ENCODE results near the gene KRTAP19-8.
A peak's percentile ranks its signal among the peaks of the same experiment; 100 is the strongest.

The KRTAP19-8 gene, protein sequence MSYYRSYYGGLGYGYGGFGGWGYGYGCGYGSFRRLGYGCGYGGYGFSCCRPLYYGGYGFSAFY

GRCh38 chr21:31038376-31038775, at the start of gene KRTAP19-8:
TSS of gene KRTAP19-8 (minus strand) at chr21:31038476. CDS start at chr21:31038443, 33 bp downstream.
- DNase-seq (ENCODE audit: low spot score): no peak

DNA sequence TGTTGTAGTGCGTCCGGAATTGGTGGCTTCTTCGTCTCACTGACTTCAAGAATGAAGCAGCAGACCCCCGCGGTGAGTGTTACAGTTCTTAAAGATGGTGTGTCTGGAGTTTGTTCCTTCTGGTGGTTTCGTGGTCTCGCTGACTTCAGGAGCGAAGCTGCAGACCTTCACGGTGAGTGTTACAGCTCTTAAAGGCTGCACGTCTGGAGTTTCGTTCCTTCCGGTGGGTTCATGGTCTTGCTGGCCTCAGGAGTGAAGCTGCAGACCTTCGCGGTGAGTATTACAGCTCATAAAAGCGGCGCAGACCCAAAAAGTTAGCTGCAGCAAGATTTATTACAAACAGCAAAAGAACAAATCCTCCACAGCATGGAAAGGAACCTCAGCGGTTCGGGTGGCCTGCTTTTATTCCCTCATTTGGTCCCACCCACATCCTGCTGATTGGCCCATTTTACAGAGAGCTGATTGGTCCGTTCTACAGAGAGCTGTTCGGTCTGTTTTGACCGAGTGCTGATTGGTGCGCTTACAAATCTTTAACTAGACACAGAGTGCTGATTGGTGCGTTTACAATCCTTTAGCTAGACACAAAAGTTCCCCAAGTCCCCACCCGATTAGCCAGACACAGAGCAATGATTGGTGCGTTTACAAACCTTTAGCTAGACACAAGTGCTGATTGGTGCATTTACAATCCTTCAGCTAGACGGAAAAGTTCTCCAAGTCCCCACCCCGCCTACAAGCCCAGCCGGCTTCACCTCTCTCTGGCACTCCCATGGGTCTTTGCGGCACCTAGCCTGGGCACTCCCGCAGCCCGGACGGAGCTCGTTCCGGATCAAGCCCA, 49.6 kb upstream of the KRTAP19-8 start:
- no peak for DNase-seq (ENCODE audit: low spot score)

DNA sequence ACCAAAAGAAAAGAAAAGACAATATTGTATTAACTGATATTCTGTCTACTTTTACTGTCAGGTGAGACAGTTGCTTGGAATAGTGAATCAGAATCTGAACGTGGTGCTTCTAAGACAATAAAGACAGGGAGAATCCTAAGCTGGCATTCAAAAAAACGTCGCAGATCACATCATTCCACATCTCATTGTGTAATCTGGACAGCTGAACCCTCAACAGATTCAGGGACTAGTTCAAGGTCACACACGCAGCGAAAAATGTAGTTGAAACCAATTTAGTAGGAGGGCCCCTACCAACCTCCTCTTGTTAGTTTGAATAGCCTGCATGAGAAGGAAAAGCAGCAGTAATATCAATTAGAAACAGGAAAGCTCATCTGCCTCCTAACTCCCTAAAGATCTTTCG, 46.4 kb upstream of the KRTAP19-8 start:
- no peak for DNase-seq (ENCODE audit: low spot score)

DNA sequence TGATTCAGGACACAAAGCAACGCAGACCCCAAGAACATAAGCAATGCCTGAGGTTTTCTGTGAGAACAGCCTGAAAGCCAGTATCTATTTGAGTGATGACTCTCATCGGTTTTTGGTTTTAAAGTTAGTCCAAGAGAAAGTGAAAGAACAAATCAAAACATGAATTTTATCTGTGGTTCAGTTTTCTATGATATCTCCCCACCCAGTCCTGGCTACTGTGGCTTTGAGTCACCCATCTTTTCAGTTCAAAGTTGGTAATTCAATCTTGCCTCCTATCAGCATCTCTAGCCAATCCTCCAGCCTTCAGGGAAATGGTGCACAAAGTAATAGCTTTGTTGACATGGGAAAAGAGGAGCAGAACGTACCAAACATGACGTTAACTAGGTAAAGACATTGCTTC, 40.5 kb upstream of the KRTAP19-8 start:
- DNase-seq (ENCODE audit: low spot score): no peak

DNA sequence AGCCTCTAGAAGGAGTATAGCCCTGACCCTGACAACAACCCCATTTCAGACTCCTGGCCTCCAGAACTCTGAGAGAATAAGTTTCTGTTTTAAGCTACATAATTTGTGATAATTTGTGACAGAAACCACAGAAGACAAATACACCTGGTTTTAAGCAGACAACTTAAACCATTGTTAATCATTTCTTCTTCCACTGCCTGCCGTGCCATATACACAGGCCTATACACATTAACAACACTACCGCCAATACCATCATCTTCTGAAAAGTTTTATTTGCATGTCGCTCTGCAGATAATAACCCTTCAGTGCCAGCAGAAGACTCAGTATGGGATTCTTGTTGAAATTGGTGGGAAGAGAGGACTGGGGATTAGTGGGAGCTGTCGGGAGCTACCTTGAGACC, 39.9 kb upstream of the KRTAP19-8 start:
- no peak for DNase-seq (ENCODE audit: low spot score)

DNA sequence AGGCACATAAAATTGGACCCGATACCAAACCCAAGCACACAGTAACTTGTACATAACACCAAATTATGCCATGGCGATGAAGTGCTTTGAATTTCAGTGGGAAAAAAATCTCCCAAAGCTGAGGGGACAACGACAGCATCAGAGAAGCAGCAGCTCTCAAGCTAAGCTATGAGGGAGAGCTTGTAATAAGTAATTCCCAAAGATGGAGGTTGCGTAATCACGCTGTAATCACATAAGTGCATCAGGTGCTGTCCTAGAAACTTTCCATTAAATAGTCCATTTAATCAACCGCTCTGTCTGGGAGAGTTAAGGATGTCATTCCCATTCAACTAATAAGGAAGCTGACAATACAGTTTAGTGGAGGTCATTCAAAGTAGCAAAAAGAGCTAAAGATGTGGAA, 37.6 kb upstream of the KRTAP19-8 start:
- no peak for DNase-seq (ENCODE audit: low spot score)

- no peak for DNase-seq (ENCODE audit: low spot score)
Measured at GRCh38 chr21:31072533-31072932, 34.3 kb upstream of the KRTAP19-8 start.

GRCh38 chr21:31064803-31065202, 26.5 kb upstream of the KRTAP19-8 start:
- DNase-seq (ENCODE audit: low spot score): no peak

DNA sequence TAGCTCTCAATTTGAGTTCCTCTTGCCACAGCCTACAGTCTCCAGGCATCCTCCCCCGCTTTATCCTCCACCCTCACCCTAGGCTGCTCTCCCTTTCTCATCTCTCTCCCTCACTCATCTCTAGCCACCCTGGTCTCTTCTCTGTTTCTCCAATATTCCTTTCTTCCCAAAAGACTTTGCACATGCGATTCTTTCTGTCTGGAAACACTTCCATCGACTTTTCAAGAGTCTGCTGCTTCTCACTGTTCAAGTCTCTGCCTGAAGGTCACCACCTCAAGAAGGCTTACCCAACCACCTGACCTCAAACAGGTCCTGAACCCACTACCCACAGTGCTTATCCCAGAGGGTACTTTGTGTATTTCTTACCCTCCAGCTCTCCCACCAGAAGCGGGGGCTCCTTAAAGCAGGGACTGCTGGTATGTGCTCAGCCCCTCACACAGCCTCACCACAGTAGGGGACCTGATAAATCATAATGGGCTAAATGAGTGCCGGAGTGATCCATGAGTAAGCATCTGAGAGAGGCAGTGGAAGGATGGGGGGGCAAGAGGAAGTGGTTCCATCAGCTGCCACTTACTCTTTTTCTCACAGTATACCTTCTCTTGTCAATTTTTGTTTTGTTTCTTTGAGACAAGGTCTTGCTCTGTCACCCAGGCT, 14.3 kb upstream of the KRTAP19-8 start:
- peak; percentile 12 for DNase-seq (ENCODE audit: low spot score)

- no peak for DNase-seq (ENCODE audit: low spot score)
Measured at GRCh38 chr21:31050577-31051157, 12.4 kb upstream of the KRTAP19-8 start.

GRCh38 chr21:31045841-31046240, 7.6 kb upstream of the KRTAP19-8 start:
- no peak for DNase-seq (ENCODE audit: low spot score)

DNA sequence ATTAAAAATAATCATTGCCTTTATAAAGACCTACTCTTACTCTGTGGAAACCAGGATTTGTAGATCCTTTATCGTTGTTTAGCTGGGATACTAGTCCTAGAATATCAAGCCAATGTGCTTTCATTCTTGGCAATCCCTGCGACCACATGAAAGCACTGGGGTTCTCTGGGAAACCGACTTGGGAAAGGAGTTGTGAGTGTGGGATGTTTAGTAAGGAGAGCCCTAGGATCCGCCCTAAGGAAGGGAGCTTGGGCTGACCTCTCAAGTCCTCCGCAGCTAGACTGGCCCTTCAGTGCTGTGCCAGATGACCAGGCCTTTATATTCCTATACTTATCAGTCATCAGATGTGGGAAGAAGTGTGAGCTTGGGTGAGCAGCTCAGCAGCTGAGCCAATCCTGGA, 5.2 kb upstream of the KRTAP19-8 start:
- no peak for DNase-seq (ENCODE audit: low spot score)

DNA sequence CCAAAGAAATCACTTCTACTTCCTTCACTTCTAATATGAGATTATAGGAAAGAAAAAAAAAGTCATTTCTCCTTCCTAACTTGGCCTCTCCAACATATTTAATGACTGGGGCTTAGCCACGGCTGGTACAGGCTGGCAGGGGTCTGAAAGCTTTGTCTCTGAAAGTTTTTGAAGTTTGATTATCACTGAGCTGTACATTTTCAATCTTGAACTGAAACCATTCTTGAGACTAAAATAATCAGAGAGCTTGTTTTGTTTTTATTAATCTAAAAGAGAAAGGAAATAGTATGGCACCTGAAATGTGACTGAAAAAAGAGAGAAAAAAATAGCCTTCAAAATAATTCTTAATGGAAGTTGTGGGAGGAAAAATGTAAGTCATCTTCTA, 3.8 kb upstream of the KRTAP19-8 start:
- no peak for DNase-seq (ENCODE audit: low spot score)

- no peak for DNase-seq (ENCODE audit: low spot score)
Measured at GRCh38 chr21:31041295-31042079, 3.2 kb upstream of the KRTAP19-8 start.

GRCh38 chr21:31034378-31034777, 3.9 kb downstream of the KRTAP19-8 start:
- DNase-seq (ENCODE audit: low spot score): no peak

- no peak for DNase-seq (ENCODE audit: low spot score)
Measured at GRCh38 chr21:31030367-31031106, 7.7 kb downstream of the KRTAP19-8 start.

GRCh38 chr21:31023680-31024079, 14.6 kb downstream of the KRTAP19-8 start:
- no peak for DNase-seq (ENCODE audit: low spot score)

- no peak for DNase-seq (ENCODE audit: low spot score)
Measured at GRCh38 chr21:31022306-31022705, 16.0 kb downstream of the KRTAP19-8 start.

DNA sequence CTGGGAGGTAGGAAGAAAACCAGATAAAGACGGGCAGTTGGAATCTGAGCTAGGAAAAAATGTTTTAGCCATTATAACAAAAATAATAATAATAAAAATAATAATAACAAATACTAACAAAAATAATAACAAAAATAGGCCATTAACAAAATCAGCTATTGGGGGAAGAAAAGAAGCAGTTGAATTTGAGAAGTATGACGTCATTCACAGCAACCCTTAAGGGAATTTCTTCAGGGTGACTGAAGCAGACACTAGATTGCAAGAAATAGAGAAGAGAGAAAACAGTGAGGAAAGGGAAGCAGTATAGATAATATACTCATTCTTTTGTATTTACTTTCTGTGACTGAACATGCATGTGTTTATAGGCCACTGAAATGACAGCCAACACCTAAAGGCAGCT, 20.0 kb downstream of the KRTAP19-8 start:
- DNase-seq (ENCODE audit: low spot score): no peak

- no peak for DNase-seq (ENCODE audit: low spot score)
Measured at GRCh38 chr21:31014891-31015290, 23.4 kb downstream of the KRTAP19-8 start.
